Suppressor macrophage (primary cell): ENCODE results near the gene TMC8.
"Not testable (repeated sequence)": the region's sequence is repeated elsewhere in the genome, so short reads cannot be mapped to it uniquely, and the experiment has no call there.

Source experiments
- DNase-seq, 4 experiments: peaks; one replicate each; pipeline ENCODE4 v3.0.0-alpha.2; 2020 to 2022

Gene TMC8

GRCh38 chr17:78154903-78155811 is 24.6 kb downstream of the TMC8 start:
- peak; percentile 86 to 94 (median 90) for DNase-seq

GRCh38 chr17:78159575-78160158 is 29.1 kb downstream of the TMC8 start:
- peak in 3 of 4 experiments; percentile 36 to 53 (median 44) for DNase-seq

- no peak for DNase-seq
These were observed 33.5 kb downstream of the TMC8 start for GRCh38 chr17:78163881-78164747.

- DNase-seq, result no peak
These were observed 34.4 kb downstream of the TMC8 start for GRCh38 chr17:78164748-78165607.

GRCh38 chr17:78166416-78166815 is 35.8 kb downstream of the TMC8 start:
- no peak for DNase-seq

GRCh38 chr17:78168242-78168902 is 37.8 kb downstream of the TMC8 start, which contains the start of gene SYNGR2:
SYNGR2 (plus strand) TSS chr17:78168581; CDS start chr17:78168617, 36 bp downstream.
- DNase-seq, result peak; percentile 91 to 98 (median 94)

- peak in 3 of 4 experiments; percentile 46 to 64 (median 47) for DNase-seq
These were observed 38.6 kb downstream of the TMC8 start for GRCh38 chr17:78168903-78169793.

GRCh38 chr17:78170692-78171590 is 40.4 kb downstream of the TMC8 start:
- DNase-seq, result peak in 3 of 4 experiments; percentile 44 to 65 (median 49)

- not testable (repeated sequence) for DNase-seq
These were observed 41.1 kb downstream of the TMC8 start for GRCh38 chr17:78171591-78172248.

- DNase-seq, result peak; percentile 67 to 88 (median 78)
These were observed 41.9 kb downstream of the TMC8 start for GRCh38 chr17:78172249-78173051.

- peak in 3 of 4 experiments; percentile 41 to 46 (median 41) for DNase-seq
These were observed 42.6 kb downstream of the TMC8 start for GRCh38 chr17:78173097-78173715.

- DNase-seq, result peak; percentile 87 to 93 (median 92)
These were observed 43.8 kb downstream of the TMC8 start for GRCh38 chr17:78174346-78174869.

- no peak for DNase-seq
These were observed 44.5 kb downstream of the TMC8 start for GRCh38 chr17:78174870-78175642.

GRCh38 chr17:78175643-78175981 is 45.0 kb downstream of the TMC8 start:
- DNase-seq, result no peak

GRCh38 chr17:78176548-78177025 is 46.0 kb downstream of the TMC8 start:
- DNase-seq, result peak; percentile 76 to 89 (median 85)

- peak; percentile 76 to 86 (median 85) for DNase-seq
These were observed 48.8 kb downstream of the TMC8 start for GRCh38 chr17:78179372-78179771.
